GM12873 (cell line): ENCODE measurements around the gene P4HTM.
A peak's percentile ranks its signal among the peaks of the same experiment; 100 is the strongest.

Source experiments
- TF ChIP-seq, protein P1 (sequence below): IDR thresholded peaks from 2 replicates; pipeline ENCODE4 v1.5.1; 2012; ENCODE audit warnings: low read depth, mild to moderate bottlenecking, moderate library complexity, low read length, control low read depth; ENCODE audit not compliant: insufficient read depth; ENCODE audit errors: missing control alignments

Gene P4HTM

DNA sequence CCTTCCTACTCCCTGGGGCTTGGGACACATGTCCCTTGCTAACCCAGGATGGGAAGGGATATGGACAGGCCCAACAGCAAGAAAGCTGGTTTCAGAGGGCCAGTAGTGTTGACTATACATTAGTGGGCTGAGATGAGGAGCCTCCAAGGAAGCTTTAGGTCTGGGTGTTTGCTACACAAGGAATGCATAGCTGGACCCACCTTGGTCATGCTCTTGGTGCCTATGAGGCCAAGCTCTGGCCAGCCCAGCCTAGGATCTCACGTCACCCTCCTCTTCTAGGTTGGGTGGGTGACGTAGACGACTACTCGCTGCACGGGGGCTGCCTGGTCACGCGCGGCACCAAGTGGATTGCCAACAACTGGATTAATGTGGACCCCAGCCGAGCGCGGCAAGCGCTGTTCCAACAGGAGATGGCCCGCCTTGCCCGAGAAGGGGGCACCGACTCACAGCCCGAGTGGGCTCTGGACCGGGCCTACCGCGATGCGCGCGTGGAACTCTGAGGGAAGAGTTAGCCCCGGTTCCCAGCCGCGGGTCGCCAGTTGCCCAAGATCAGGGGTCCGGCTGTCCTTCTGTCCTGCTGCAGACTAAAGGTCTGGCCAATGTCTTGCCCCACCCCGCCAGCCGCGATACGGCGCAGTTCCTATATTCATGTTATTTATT lies 16.5 kb downstream of the P4HTM start:
- TF ChIP-seq, protein P1, sequence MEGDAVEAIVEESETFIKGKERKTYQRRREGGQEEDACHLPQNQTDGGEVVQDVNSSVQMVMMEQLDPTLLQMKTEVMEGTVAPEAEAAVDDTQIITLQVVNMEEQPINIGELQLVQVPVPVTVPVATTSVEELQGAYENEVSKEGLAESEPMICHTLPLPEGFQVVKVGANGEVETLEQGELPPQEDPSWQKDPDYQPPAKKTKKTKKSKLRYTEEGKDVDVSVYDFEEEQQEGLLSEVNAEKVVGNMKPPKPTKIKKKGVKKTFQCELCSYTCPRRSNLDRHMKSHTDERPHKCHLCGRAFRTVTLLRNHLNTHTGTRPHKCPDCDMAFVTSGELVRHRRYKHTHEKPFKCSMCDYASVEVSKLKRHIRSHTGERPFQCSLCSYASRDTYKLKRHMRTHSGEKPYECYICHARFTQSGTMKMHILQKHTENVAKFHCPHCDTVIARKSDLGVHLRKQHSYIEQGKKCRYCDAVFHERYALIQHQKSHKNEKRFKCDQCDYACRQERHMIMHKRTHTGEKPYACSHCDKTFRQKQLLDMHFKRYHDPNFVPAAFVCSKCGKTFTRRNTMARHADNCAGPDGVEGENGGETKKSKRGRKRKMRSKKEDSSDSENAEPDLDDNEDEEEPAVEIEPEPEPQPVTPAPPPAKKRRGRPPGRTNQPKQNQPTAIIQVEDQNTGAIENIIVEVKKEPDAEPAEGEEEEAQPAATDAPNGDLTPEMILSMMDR = no peak

DNA sequence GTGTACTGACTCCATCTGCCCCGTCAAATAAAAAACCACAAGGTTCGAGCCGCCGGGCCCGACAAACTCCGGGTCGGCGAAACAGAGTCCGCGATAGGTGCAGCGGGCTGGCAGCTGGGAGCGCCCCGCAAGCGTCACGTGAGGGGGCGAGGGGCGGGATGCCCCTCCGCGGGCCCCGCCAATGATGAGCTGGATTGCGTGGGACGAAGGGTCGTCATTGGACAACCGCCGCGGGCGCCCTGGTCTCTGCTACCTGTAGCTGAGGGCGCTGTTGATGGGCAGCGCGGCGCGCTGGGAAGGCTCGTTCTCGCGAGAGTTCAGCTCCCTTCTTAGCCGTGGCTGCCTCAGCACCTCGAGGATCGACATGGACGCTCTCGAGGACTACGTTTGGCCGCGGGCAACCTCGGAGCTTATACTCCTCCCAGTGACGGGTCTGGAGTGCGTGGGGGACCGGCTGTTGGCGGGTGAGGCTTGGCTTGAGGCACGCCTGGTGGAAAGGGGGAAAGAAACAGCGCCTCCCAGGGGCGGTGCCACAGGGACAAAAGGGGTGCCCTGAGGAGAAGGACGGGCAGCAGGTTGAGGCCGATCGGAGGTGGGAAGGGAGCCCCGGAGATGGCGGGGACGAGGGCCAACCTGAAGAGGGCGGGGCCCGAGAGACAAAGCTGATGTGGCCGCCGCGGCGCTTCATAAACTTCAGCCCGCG lies 17.2 kb downstream of the P4HTM start, which contains the start of gene WDR6:
TSS of gene WDR6 (plus strand) at position 324 of the 703 bp plus-strand sequence. CDS start at position 365, 41 bp downstream.
- TF ChIP-seq, protein P1 = peak; percentile 48

DNA sequence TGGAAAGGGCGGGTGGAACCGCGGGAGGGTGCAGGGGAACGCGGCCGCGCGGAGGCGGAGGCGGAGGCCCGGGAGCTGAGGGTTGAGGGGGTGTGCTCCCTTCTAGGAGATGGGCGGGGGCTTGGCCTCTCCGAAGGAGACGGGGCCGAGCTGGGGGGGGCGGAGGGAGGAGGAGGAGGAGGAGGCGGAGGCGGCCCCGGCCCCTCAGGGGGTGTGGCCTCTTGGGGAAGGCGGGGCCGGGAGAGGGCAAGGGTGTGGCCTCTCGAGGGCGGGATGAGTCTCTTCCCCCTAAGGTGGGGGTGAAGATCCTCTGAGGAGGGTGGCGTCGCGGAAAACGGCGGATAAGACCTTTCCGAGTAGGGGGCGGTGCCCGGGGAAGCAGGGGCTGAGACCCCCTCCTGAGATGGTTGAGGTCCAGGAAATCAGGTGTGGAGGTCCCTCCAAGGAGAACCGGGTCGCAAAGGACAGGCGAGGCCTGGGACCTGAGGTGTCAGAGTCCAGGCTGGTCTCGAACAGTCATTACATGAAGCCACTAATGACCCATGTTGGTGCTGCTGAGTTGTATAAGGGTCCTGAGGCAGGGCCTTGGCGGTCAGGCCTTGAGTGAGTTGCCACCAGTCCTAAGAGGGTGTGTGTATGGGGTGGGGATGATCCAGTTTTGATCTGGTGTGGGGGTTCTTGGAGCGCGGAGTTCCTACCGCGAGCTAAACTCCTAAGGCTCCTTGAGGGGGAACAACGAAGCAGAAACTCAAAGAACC lies 17.9 kb downstream of the P4HTM start:
- TF ChIP-seq, protein P1 = no peak

DNA sequence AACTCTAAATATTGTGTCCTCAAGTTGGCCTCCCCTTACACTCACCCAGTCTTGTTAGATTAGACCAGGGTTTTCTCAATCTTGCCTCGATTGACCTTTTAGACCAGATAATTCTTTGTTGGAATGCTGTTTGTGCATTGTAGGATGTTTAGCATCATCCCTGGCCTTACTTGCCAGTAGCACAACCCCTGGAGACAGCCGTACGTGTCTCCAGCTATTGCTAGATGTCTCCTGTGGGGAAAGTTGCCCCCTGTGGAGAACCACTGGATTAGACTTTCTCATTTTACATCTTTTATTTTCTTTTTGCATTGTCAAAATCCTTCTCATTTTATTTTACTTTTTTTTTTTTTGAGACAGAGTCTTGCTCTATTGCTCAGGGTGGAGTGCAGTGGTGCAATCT lies 19.4 kb downstream of the P4HTM start:
- TF ChIP-seq, protein P1 = no peak

DNA sequence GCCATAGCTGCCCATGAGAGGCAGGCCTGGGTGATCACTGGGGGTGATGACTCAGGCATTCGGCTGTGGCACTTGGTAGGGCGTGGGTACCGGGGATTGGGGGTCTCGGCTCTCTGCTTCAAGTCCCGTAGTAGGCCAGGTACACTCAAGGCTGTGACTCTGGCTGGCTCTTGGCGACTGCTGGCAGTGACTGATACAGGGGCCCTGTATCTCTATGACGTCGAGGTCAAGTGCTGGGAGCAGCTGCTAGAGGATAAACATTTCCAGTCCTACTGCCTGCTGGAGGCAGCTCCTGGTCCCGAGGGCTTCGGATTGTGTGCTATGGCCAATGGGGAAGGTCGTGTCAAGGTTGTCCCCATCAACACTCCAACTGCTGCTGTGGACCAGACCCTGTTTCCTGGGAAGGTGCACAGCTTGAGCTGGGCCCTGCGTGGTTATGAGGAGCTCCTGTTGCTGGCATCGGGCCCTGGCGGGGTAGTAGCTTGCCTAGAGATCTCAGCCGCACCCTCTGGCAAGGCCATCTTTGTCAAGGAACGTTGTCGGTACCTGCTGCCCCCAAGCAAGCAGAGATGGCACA lies 22.5 kb downstream of the P4HTM start:
- TF ChIP-seq, protein P1 = no peak

DNA sequence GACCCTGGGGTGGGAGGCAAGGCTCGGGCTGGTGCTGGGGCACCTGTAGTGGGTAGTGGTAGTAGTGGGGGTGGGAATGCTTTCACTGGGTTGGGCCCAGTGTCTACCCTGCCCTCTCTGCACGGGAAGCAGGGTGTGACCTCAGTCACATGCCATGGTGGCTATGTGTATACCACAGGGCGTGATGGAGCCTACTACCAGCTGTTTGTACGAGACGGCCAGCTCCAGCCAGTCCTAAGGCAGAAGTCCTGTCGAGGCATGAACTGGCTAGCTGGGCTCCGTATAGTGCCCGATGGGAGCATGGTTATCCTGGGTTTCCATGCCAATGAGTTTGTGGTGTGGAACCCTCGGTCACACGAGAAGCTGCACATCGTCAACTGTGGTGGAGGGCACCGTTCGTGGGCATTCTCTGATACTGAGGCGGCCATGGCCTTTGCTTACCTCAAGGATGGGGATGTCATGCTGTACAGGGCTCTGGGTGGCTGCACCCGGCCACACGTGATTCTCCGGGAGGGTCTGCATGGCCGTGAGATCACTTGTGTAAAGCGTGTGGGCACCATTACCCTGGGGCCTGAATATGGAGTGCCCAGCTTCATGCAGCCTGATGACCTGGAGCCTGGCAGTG lies 23.2 kb downstream of the P4HTM start:
- TF ChIP-seq, protein P1 = no peak
